ENCODE measurements around the gene SIK1.
"Not testable (repeated sequence)": the region's sequence is repeated elsewhere in the genome, so short reads cannot be mapped to it uniquely, and the experiment has no call there.

GRCh38 chr21:43428964-43429363, 2.0 kb upstream of the SIK1 start:
- not testable (repeated sequence) for TF ChIP-seq POLR2A, POLR2AphosphoS5, TAF1, POU2F2 (IDR thresholded peaks at IDR 0.05; ENCODE audit: low read depth, low read length)

Measured in GM12891 (cell line).